ENCODE results near the gene LILRB1.
"Not testable (repeated sequence)": the region's sequence is repeated elsewhere in the genome, so short reads cannot be mapped to it uniquely, and the experiment has no call there.

The LILRB1 gene

GRCh38 chr19:54624234-54624633, 6.0 kb upstream of the LILRB1 start:
- not testable (repeated sequence) for FAIRE-seq

GRCh38 chr19:54624934-54625730, 5.2 kb upstream of the LILRB1 start:
- peak; percentile 89 for FAIRE-seq
- not testable (repeated sequence) for DNase-seq (ENCODE audit: insufficient read length, low spot score)

More at GRCh38 chr19:54624234-54624633, 6.0 kb upstream of the LILRB1 start:
- not testable (repeated sequence) for DNase-seq (ENCODE audit: insufficient read length, low spot score)

GRCh38 chr19:54626757-54627156, 3.5 kb upstream of the LILRB1 start:
- FAIRE-seq: no peak
- DNase-seq (ENCODE audit: insufficient read length, low spot score): no peak

GRCh38 chr19:54627912-54628311, 2.4 kb upstream of the LILRB1 start:
- not testable (repeated sequence) for DNase-seq (ENCODE audit: insufficient read length, low spot score); FAIRE-seq

GRCh38 chr19:54630782-54631181, 498 bp downstream of the LILRB1 start:
- FAIRE-seq (no peak), DNase-seq (ENCODE audit: insufficient read length, low spot score) (no peak)

GRCh38 chr19:54631489-54632337, 1.4 kb downstream of the LILRB1 start:
- DNase-seq (ENCODE audit: insufficient read length, low spot score); FAIRE-seq: not testable (repeated sequence)

- FAIRE-seq; DNase-seq (ENCODE audit: insufficient read length, low spot score): not testable (repeated sequence)
These were observed 2.2 kb downstream of the LILRB1 start for GRCh38 chr19:54632517-54632916.

GRCh38 chr19:54633401-54633800, 3.1 kb downstream of the LILRB1 start:
- no peak for FAIRE-seq

GRCh38 chr19:54636081-54636480, 5.8 kb downstream of the LILRB1 start:
- FAIRE-seq; DNase-seq (ENCODE audit: insufficient read length, low spot score): not testable (repeated sequence)

More at GRCh38 chr19:54633401-54633800, 3.1 kb downstream of the LILRB1 start:
- no peak for DNase-seq (ENCODE audit: insufficient read length, low spot score)

- DNase-seq (ENCODE audit: insufficient read length, low spot score): no peak
- no peak for FAIRE-seq
These were observed 8.4 kb downstream of the LILRB1 start for GRCh38 chr19:54638683-54639082.

GRCh38 chr19:54642953-54643352, 12.7 kb downstream of the LILRB1 start:
- not testable (repeated sequence) for FAIRE-seq; DNase-seq (ENCODE audit: insufficient read length, low spot score)

- not testable (repeated sequence) for DNase-seq (ENCODE audit: insufficient read length, low spot score)
- FAIRE-seq: peak; percentile 23
These were observed 13.3 kb downstream of the LILRB1 start for GRCh38 chr19:54643583-54643982.

- FAIRE-seq: no peak
- DNase-seq (ENCODE audit: insufficient read length, low spot score): no peak
These were observed 13.8 kb downstream of the LILRB1 start for GRCh38 chr19:54644056-54644455.

GRCh38 chr19:54646331-54646841, 16.1 kb downstream of the LILRB1 start:
- DNase-seq (ENCODE audit: insufficient read length, low spot score): no peak
- FAIRE-seq: no peak

- no peak for FAIRE-seq
These were observed 17.8 kb downstream of the LILRB1 start for GRCh38 chr19:54648129-54648528.

GRCh38 chr19:54650108-54650655, 19.9 kb downstream of the LILRB1 start:
- DNase-seq (ENCODE audit: insufficient read length, low spot score) (no peak), FAIRE-seq (no peak)

More at GRCh38 chr19:54648129-54648528, 17.8 kb downstream of the LILRB1 start:
- no peak for DNase-seq (ENCODE audit: insufficient read length, low spot score)

GRCh38 chr19:54653181-54653809, 23.0 kb downstream of the LILRB1 start:
- peak; percentile 45 for DNase-seq (ENCODE audit: insufficient read length, low spot score)
- FAIRE-seq: peak; percentile 83

- FAIRE-seq: no peak
- DNase-seq (ENCODE audit: insufficient read length, low spot score): no peak
These were observed 24.4 kb downstream of the LILRB1 start for GRCh38 chr19:54654447-54655321.

GRCh38 chr19:54659300-54659699, 29.0 kb downstream of the LILRB1 start:
- FAIRE-seq (peak; percentile 63), DNase-seq (ENCODE audit: insufficient read length, low spot score) (no peak)

Data from GM19239 (cell line).